Stimulated activated CD8-positive, alpha-beta memory T cell treated with anti-CD3 and anti-CD28 coated beads, Interleukin-15, amount 100 ng/mL, for 24 hours (primary cell): Measurements from ENCODE around the gene NAA30.

Source experiments
- DNase-seq: peaks from one replicate; pipeline ENCODE4 v3.0.0-alpha.2; 2020; ENCODE audit warnings: low read depth

Gene NAA30

DNA sequence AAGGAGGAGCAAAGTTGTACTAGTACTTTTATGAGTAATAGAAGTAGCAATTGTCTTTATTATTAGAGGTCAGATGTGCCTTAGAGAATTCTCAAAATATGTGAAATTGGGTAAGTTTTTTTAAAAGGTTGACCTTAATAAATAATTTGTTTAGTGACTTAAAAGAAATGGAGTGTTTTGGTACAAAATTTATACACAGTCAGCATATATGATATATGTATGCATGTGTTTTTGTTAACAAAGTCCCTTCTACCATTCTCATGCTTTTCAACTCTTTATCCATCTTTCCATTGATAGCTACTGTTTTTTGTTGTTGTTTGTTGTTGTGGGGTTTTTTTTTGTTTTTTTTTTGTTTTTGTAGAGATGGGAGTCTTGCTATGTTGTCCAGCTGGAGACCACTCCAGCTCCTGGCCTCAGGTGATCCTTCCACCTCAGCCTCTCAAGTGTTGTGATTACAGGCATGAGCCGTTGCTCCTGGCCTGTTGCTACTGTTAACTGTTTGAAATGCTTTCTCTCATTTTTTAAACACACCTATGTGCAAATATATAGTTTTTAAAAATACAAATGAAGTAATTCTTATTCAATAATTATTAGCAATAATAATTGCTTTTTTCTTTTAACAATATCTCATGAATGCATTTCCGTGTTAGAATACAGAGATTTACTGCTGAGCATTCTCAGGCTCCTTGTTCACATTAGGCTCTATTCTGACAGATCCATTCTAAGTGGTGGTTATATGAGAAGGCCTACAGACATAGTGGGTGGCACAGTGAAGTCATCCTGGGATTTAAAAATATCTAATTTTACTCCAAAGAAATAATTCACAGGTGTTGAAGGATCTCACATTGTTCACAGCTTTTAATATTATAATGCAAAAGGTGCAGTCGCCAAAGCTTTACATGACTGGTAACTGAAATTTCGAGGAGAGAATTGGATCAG lies 10.4 kb downstream of the NAA30 start:
- no peak for DNase-seq

DNA sequence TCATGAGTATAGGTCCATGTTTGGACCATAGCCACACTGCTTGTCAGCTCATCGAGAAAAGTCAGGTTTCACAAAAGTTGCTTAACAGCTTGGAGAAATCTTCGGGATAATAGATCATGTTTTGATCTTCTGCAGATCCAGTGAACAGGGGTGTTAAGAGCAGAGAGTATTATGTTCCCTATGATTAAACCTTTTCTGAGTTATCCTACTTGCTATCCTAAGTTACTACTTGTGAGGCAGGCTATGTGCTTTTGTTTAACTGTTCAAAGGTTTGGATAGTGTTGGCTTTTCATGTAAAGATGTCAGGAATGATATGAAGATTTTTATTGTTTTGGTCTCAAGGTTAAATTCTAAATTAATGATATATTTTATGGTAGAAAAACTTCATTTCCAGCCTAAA lies 11.1 kb downstream of the NAA30 start:
- no peak for DNase-seq

DNA sequence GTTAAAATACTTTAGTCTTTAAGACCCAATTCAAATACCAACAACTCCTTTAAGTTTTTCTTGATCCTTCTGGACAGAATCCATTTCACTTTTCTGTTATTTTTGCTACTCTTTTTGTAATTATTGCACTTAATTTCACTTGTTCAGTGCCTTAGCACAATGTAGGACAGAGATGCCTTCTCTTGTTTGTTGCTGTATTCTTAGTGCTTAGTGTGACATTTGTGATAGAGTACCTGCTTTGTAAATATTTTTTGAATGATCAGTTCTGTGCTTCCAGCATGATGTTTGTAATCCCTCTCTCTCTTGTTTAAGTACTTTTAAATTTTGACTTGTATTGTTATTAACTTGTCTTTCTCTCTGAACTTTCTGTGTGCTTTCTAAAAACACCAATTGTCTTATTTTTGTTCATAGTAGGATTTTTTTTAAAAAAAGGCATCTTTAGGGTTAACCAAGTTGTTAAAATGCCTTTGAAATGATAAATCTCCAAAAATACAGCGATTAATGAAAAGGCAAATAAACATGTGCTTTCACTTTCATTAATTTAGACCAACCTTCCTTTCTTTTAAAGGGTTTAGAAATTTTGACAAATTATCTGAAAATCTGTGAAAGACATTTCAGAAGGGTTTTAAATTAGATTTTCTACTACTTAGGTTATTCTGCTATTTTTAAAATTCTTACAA lies 11.9 kb downstream of the NAA30 start:
- no peak for DNase-seq

GRCh38 chr14:57403521-57403864 lies 13.1 kb downstream of the NAA30 start:
- DNase-seq, result no peak

DNA sequence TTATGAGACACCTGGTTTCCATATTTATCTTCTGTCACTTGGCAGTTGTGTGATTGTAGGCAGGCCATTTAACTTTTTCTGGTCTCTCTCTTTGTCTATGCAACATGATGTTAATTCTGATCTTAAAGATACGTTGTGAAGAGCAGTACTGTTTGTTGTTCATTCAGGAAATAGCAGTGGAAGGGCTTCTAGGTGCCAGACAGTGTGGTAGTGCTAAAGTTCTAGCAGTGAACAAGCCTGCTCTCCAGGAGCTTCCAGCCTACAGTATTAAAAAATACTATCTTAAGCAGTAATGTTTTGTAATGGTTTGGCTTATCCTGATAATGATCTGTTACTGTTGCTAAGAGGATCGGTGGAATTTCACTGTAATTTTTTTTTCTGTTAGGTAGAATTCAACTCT lies 15.2 kb downstream of the NAA30 start:
- DNase-seq, result no peak

GRCh38 chr14:57408037-57408436 lies 17.7 kb downstream of the NAA30 start:
- DNase-seq, result no peak

GRCh38 chr14:57408634-57409033 lies 18.2 kb downstream of the NAA30 start:
- no peak for DNase-seq

GRCh38 chr14:57412341-57412740 lies 22.0 kb downstream of the NAA30 start:
- DNase-seq, result no peak

GRCh38 chr14:57413849-57414248 lies 23.5 kb downstream of the NAA30 start:
- DNase-seq, result no peak

DNA sequence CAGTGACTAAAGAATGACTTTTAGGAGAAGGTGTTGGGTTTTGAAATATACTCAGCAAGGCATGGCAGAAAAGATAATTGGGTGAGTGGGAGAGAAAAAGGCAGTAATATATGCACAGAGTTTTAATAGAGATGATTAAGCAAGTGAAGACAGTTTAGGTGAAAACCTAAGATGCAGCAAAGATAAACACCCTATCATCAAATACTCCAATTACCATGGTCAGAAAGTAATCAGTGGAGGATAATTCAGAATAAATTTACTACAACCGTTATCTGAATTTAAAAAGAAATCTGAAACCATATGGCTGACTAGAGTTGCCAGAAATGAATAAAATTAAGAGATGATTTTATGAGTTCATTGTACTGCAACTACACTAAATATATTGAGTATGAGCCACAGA lies 26.8 kb downstream of the NAA30 start:
- no peak for DNase-seq

GRCh38 chr14:57418999-57419398 lies 28.6 kb downstream of the NAA30 start:
- no peak for DNase-seq

DNA sequence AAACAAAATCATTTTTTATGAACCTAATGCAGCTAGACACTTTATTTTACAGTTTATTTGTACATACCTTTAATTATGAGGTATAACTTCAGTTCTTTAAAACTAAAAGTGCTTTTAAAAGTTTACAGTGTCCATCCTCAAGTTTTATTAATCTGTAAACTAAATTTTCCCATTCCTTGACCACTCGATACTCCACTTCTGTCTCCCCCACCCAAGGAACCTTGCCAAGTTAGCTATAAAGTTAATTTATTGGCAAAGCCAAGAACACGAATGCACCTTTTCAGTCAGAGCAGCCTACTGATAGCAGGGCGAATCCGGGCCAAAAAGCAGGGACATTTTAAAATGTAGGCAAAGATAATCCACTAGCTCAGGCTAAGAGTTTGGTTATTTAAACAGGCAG lies 29.6 kb downstream of the NAA30 start:
- no peak for DNase-seq

DNA sequence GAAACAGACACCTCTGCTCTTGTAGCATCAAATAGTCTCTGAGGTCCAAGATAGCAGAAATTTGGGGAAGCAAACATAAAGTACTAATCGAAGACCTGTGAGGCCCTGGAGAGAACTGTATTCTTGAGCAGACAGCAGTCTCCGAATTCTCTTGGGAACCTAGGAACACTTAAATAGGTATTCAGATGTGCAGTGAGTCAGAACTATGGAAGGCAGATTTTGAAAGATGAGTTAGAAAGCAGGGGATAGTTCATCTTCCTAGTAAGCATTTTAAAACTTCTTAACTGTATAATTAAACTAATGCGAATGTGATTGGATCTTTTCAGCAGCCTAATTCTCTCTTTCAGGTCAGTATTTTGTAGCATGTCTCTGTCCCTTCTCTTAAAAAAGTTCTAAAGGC lies 30.6 kb downstream of the NAA30 start:
- DNase-seq, result no peak

DNA sequence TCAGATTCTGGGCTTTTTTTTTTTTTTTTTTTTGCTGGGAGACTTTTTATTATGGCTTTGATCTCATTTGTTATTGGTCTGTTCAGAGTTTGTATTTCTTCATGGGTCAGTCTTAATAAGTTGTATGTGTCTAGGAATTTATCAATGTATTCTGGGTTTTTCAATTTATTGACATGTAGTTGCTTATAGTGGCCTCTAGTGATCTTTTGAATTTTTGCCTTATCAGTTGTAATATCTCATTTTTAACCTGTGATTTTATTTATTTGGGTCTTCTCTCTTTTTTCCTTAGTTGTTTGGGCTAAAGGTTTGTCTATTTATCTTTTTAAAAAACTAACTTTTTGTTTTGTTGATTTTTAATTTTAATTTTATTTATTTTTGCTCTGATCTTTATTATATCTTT lies 45.5 kb downstream of the NAA30 start:
- no peak for DNase-seq

GRCh38 chr14:57461777-57462320 lies 71.5 kb downstream of the NAA30 start:
- no peak for DNase-seq

GRCh38 chr14:57462551-57462950 lies 72.2 kb downstream of the NAA30 start:
- DNase-seq, result no peak

DNA sequence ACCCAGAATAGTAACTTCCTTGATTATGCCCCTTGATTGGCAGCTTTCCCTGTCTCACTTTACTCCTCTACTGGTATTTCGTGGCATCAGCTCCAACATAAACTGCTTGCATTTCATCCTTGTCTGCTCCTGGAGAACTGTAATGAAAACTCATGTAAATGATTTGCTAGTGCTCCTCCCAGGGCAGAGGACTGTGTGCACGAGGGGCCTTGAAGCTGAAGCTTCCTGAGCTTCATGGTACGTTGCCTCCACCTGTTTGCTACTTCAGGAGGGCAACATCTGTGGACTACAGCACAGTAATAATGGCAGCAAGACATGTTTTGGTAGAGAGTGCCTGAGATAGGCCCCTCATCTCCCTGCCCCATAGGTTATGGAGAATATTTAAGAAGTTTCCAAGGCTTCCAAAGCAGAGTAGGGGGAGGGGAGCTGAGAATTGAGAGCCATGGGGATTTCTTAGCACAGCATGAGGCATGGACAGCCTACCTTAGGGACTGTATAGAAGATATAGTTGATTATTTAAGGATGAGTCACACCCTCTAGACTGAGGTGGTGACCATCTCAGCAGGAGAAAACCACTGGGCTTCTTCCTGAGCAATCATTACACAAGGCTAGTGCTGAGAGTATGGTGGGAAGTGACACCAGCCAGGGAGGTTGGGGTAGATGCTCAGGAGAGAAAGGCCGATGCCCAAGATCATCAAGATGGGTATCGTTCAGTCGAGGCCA lies 73.8 kb downstream of the NAA30 start:
- DNase-seq, result no peak
